NCI-H1417 treated with DMSO at 0.1 percent for 48 hours (cell line): ENCODE measurements around the gene MT1M.
"Not testable (repeated sequence)": the region's sequence is repeated elsewhere in the genome, so short reads cannot be mapped to it uniquely, and the experiment has no call there.

Experiments used
- DNase-seq: peaks from one replicate; lab custom pipeline; 2025; lab: John Stamatoyannopoulos, UW

MT1M gene

GRCh38 chr16:56608876-56609462 is 23.5 kb upstream of the MT1M start:
- no peak for DNase-seq

- no peak for DNase-seq
Observed at GRCh38 chr16:56609463-56609921, 23.0 kb upstream of the MT1M start.

- no peak for DNase-seq
Observed at GRCh38 chr16:56610017-56610608, 22.3 kb upstream of the MT1M start.

- DNase-seq, result no peak
Observed at GRCh38 chr16:56610609-56611111, 21.8 kb upstream of the MT1M start.

- no peak for DNase-seq
Observed at GRCh38 chr16:56611281-56611833, 21.1 kb upstream of the MT1M start.

GRCh38 chr16:56613706-56614105 is 18.8 kb upstream of the MT1M start:
- DNase-seq, result no peak

GRCh38 chr16:56614549-56614991 is 17.9 kb upstream of the MT1M start:
- DNase-seq, result no peak

GRCh38 chr16:56615353-56615752 is 17.1 kb upstream of the MT1M start:
- no peak for DNase-seq

GRCh38 chr16:56616608-56617211 is 15.7 kb upstream of the MT1M start:
- no peak for DNase-seq

- DNase-seq, result no peak
Observed at GRCh38 chr16:56617212-56618085, 15.0 kb upstream of the MT1M start.

- DNase-seq, result no peak
Observed at GRCh38 chr16:56618138-56618537, 14.3 kb upstream of the MT1M start.

- DNase-seq, result no peak
Observed at GRCh38 chr16:56620339-56620897, 12.0 kb upstream of the MT1M start.

- not testable (repeated sequence) for DNase-seq
Observed at GRCh38 chr16:56621665-56622445, 10.6 kb upstream of the MT1M start.

GRCh38 chr16:56623184-56623583 is 9.3 kb upstream of the MT1M start:
- not testable (repeated sequence) for DNase-seq

GRCh38 chr16:56623637-56624036 is 8.8 kb upstream of the MT1M start:
- no peak for DNase-seq

- DNase-seq, result no peak
Observed at GRCh38 chr16:56625140-56625942, 7.1 kb upstream of the MT1M start, which contains the start of gene MT1E. TSS of gene MT1E (plus strand) at chr16:56625781. CDS start at chr16:56625852, 71 bp downstream.

- DNase-seq, result no peak
Observed at GRCh38 chr16:56625943-56626654, 6.4 kb upstream of the MT1M start.

- DNase-seq, result no peak
Observed at GRCh38 chr16:56626685-56627084, 5.8 kb upstream of the MT1M start.
